ENCODE measurements around the gene TUT1.

DNA sequence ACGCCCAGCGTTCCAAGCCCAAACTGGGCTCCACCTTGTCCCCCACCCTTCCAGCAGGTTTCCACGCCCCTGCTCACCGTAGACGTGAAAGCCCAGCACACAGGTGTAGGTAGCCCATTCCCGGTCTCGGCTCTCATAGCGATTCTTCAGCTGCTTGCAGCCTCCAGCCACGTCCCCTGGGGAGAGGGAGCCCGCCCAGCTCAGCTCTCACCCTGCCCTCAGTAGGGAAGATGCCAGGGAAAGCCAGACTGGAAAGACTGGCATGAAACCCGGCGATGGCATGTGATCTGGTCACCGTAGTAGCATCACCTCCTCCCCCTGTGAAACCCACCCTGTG, 11.7 kb upstream of the TUT1 start:
- TF ChIP-seq CTCF (conservative IDR thresholded peaks at IDR 0.05): no peak
- TF ChIP-seq ZFX (IDR thresholded peaks at IDR 0.05): no peak
